K562 (cell line): ENCODE measurements around the gene ADCY4. TPM values are rescaled to one million over a fixed set of nuclear protein-coding genes. Genes with fewer than 3 reads are reported as not detected.

ENCODE experiments used
- ATAC-seq: fragments of 200-7000 bp; cut with Tn5 transposase; 3 replicates; pipeline ENCODE4 v1.9.1; 2020; ENCODE audit warnings: moderate library complexity
- BruUV-seq: library from RNA; stranded (reverse); fragments of 400-500 nt; replicated peaks from 2 replicates; lab custom pipeline; 2021; lab: Mats Ljungman, UMichigan
- CTCF ChIA-PET: fragments of 300-600 bp; formaldehyde crosslinking; extraction: SDS; loops from one replicate; lab custom pipeline; 2021; ENCODE audit warnings: low intra/inter-chr PET ratio; lab: Yijun Ruan, JAX
- POLR2A ChIA-PET: fragments of 300-600, 350-650 bp; sonication (Branson Sonifier 250); formaldehyde crosslinking; extraction: SDS; loops from one replicate; lab custom pipeline; 2021; ENCODE audit warnings: antibody characterized with exemption, inconsistent platforms; lab: Yijun Ruan, JAX
- DNase-seq, 4 experiments: peaks; one replicate each; pipeline versions ENCODE4 v3.0.0 to v3.0.0-alpha.2; 2011 to 2018; ENCODE audit warnings: low spot score in 3 of 4, mixed read lengths in 3 of 4; ENCODE audit errors: extremely low read depth in 1 of 4
- FAIRE-seq: peaks from 2 replicates; lab custom pipeline; 2011; peaks lifted over from hg19 to GRCh38; lab: Jason Lieb, UNC
- H2AFZ ChIP-seq: 2 replicates; pipeline ENCODE4 v1.6.0; 2011; ENCODE audit warnings: low read depth, low read length, control low read depth, inconsistent platforms
- H3K27ac ChIP-seq: fragments of 200-600 bp; 3 replicates; pipeline ENCODE4 v1.8.0; 2011; ENCODE audit warnings: low read depth, mild to moderate bottlenecking, control low read depth, inconsistent platforms, low read length, moderate library complexity, mixed read lengths; ENCODE audit errors: extremely low read depth
- H3K27me3 ChIP-seq, 2 experiments: fragments of 300-600 bp in 1 of 2; 2 replicates in 1 of 2; 3 replicates in 1 of 2; pipeline versions ENCODE4 v1.6.0 to v1.8.0; 2011; ENCODE audit warnings: inconsistent platforms in 2 of 2, low read length in 2 of 2, mild to moderate bottlenecking in 1 of 2, mixed read lengths in 1 of 2, moderate library complexity in 1 of 2; ENCODE audit not compliant: control insufficient read depth in 2 of 2, insufficient read depth in 2 of 2
- H3K36me3 ChIP-seq: fragments of 300-600 bp; 3 replicates; pipeline ENCODE4 v1.8.0; 2011; ENCODE audit warnings: mild to moderate bottlenecking, low read length, inconsistent platforms; ENCODE audit not compliant: control insufficient read depth, insufficient read depth
- H3K4me1 ChIP-seq, 2 experiments: fragments of 200-600 bp in 1 of 2; replicated peaks in 1 of 2; 2 replicates in 1 of 2; 3 replicates in 1 of 2; pipeline versions ENCODE4 v1.5.1 to v1.8.0; 2011; ENCODE audit warnings: inconsistent platforms in 2 of 2, low read length in 2 of 2, mild to moderate bottlenecking in 1 of 2, mixed read lengths in 1 of 2, moderate library complexity in 1 of 2; ENCODE audit not compliant: control insufficient read depth in 2 of 2, insufficient read depth in 2 of 2
- H3K4me2 ChIP-seq: 2 replicates; pipeline ENCODE4 v1.6.1; 2011; ENCODE audit warnings: low read length, control low read depth, inconsistent platforms, mixed read lengths; ENCODE audit not compliant: insufficient read depth
- H3K4me3 ChIP-seq: fragments of 200-600 bp; sonication (generic), shearing (Covaris generic); 2 replicates; pipeline ENCODE4 v1.5.1; 2016; ENCODE audit warnings: control low read depth, inconsistent platforms
- H3K79me2 ChIP-seq: fragments of 200-600 bp; 3 replicates; pipeline ENCODE4 v1.8.0; 2011; ENCODE audit warnings: low read length, inconsistent platforms; ENCODE audit not compliant: control insufficient read depth, insufficient read depth
- H3K9ac ChIP-seq, 2 experiments: 2 replicates each; pipeline versions ENCODE4 v1.6.0 to v1.6.1; 2011; ENCODE audit warnings: low read depth in 2 of 2, low read length in 2 of 2, control low read depth in 1 of 2, inconsistent platforms in 1 of 2, mild to moderate bottlenecking in 1 of 2, mixed read lengths in 1 of 2; ENCODE audit not compliant: insufficient read depth in 1 of 2
- H3K9me1 ChIP-seq: one replicate; pipeline ENCODE4 v1.6.0; 2011; ENCODE audit warnings: inconsistent platforms, mild to moderate bottlenecking, low read length, moderate library complexity; ENCODE audit not compliant: control insufficient read depth, insufficient read depth
- H3K9me3 ChIP-seq: replicated peaks from 2 replicates; pipeline ENCODE4 v1.5.1; 2011; ENCODE audit warnings: low read depth, low read length, inconsistent platforms; ENCODE audit not compliant: control insufficient read depth, insufficient read depth
- H4K20me1 ChIP-seq: replicated peaks from 2 replicates; pipeline ENCODE4 v1.6.1; 2011; ENCODE audit warnings: low read length, inconsistent platforms, mixed read lengths; ENCODE audit not compliant: control insufficient read depth, insufficient read depth
- ADNP ChIP-seq: fragments of 200-800 bp; sonication (Bioruptor generic); IDR thresholded peaks from 2 replicates; pipeline ENCODE4 v1.6.1; 2016; ENCODE audit warnings: missing genetic modification characterization, missing compliant biosample characterization
- KLF10 ChIP-seq: fragments of 250-450 bp; sonication (Bioruptor Pico); IDR thresholded peaks from 2 replicates; pipeline ENCODE4 v1.6.1; 2021; ENCODE audit warnings: matching md5 sums
- NR3C1 ChIP-seq: sonication (generic); formaldehyde crosslinking; IDR thresholded peaks from 2 replicates; pipeline ENCODE4 v1.8.1; 2022; ENCODE audit warnings: missing genetic modification reagents
- TCF7 ChIP-seq: sonication (generic); IDR thresholded peaks from 2 replicates; pipeline ENCODE4 v1.6.1; 2016; ENCODE audit warnings: antibody characterized with exemption, borderline replicate concordance
- ZNF584 ChIP-seq: fragments of 200-800 bp; sonication (Bioruptor generic); IDR thresholded peaks from 2 replicates; pipeline ENCODE4 v1.6.1; 2016; ENCODE audit warnings: low read depth, mild to moderate bottlenecking, missing genetic modification characterization, missing compliant biosample characterization
- ZNF79 ChIP-seq: fragments of 250-450 bp; sonication (Bioruptor Pico); IDR thresholded peaks from 2 replicates; pipeline ENCODE4 v1.4.0; 2020; ENCODE audit warnings: low read depth, mild to moderate bottlenecking, moderate library complexity
- WGBS: fragments of 100-300 bp; shearing (Covaris generic); methylation state at CpG from one replicate; pipeline ENCODE4 v1.1.6; 2016; ENCODE audit warnings: low coverage, mixed read lengths; ENCODE audit not compliant: insufficient coverage; ENCODE audit errors: missing lambda C conversion rate; 5-methylcytosine and 5-hydroxymethylcytosine counted together
- in situ Hi-C: fragments of 300-500 bp; cut with MboI; formaldehyde crosslinking; loops from 4 replicates; pipeline ENCODE4 v1.15.0; 2018; ENCODE audit warnings: inconsistent platforms, mixed read lengths
- intact Hi-C: fragments of 100-400 bp; cut with micrococcal nuclease; formaldehyde crosslinking; loops from 2 replicates; pipeline ENCODE4 v1.14.2; 2022
- polyA plus RNA-seq, 8 experiments: library from polyadenylated mRNA; depleted of rRNA in 4 of 8; stranded (reverse) in 5 of 8; unstranded in 3 of 8; fragments of >200 nt; fragmentation: Nextera tagmentation in 2 of 8; fragmentation: Illumina TruSeq in 1 of 8; extraction: Ambion mirVana in 2 of 8; extraction: Trizol in 1 of 8; gene quantifications; 2 replicates each; pipeline versions ENCODE4 v1.2.1 to v1.2.3, GENCODE V29; 2011 to 2014; ENCODE audit warnings: inconsistent platforms in 1 of 8, missing spikeins in 1 of 8
- total RNA-seq, 7 experiments: library from RNA; depleted of rRNA in 6 of 7; stranded (reverse); fragments of >200 nt in 6 of 7; fragmentation: Illumina TruSeq in 2 of 7; extraction: Trizol in 2 of 7; gene quantifications; 2 replicates each; pipeline versions ENCODE4 v1.2.1 to v1.2.3, GENCODE V29; 2011 to 2021; ENCODE audit warnings: low replicate concordance in 1 of 7
- TF ChIP-seq, protein P1 (sequence below): IDR thresholded peaks from 2 replicates; pipeline ENCODE4 v1.6.1; 2014; ENCODE audit warnings: antibody characterized with exemption
- TF ChIP-seq, protein P2 (sequence below): fragments of 250-450 bp; sonication (Bioruptor Pico); IDR thresholded peaks from 2 replicates; pipeline ENCODE4 v1.5.1; 2021; ENCODE audit warnings: mild to moderate bottlenecking
- TF ChIP-seq, protein P3 (sequence below): fragments of 450-650 bp; IDR thresholded peaks from 2 replicates; pipeline ENCODE4 v1.6.1; 2017; ENCODE audit warnings: antibody characterized with exemption, mild to moderate bottlenecking
- TF ChIP-seq, protein P4 (sequence below), 2 experiments: fragments of 450-650 bp; IDR thresholded peaks; 2 replicates each; pipeline ENCODE4 v1.6.1; 2016

The ADCY4 gene
- total and polyA plus RNA-seq, 9 of the 15 experiments (the other 6 are each of a cell fraction or from before 2014, with no cell fraction given): 0.04 to 0.31 (median 0.15) TPM; not detected in 2

DNA sequence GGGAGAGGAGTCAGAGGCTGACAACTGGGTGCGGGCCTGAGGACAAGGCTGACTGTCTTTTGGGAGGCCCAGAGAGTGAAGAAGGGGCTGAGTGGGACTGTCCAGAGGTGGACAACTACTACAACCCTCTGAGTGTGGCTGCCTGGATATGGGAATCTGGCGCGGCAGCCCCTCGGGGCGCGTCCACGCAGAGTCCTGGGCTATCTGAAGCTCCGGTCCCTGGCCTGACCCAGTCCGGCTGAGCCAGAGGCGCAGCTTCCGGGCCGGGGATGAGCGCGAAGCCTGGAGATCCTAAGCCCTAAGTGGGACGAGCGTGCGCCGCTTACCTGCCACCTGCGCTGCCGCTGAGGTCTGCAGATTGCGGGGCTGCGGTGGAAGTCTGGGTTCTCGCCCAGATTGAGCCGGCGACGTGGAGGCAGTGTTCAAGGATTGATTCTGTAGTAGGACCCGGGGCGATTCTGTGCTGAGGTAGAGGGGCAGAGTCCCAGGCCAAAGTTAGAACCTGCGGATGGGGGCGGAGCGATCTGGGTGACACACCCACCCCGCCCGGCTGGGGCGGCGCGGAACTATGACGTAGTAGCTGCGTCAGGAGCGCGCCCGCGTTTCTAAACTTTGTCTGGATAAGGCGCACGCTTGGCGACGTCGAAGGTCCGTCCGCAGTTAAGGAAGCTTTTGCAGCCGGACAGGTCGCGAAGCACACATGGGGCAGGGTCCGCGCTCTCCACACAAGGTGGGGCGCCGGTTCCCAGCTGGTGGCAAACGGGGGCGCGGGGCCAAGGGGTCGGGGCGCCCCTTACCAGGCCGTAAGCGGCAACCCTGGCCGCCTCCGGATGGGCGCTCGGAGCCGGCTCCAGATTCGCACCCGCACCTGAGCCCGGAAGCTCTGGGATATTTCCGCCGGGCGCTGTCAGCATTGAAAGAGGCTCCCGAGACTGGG lies 35.3 kb downstream of the ADCY4 start, which contains the start of the genes DHRS1 and NOP9:
Gene DHRS1 (minus strand): TSS at position 526 of the 937 bp plus-strand sequence. CDS start 674 bp downstream, outside the sequence.
Gene NOP9 (plus strand): TSS at position 596 of the 937 bp plus-strand sequence. CDS start 105 bp downstream, at position 701.
- Histone ChIP-seq H3K36me3 (peaks cover 48% of the 10 kb centered on the region), H3K4me1 (peaks cover 12 to 14% of the 10 kb centered on the region in 2 experiments; a peak in 4 of 5 replicates), H3K79me2 (peaks cover 28% of the 10 kb centered on the region), H3K9me1 (peaks cover 3% of the 10 kb centered on the region), H3K27ac (peak within 1 kb of the TSS; percentile 75), H3K9ac (peak within 1 kb of the TSS; percentile 76 to 96), H2AFZ (peak within 1 kb of the TSS; percentile 97), H4K20me1 (no peaks in the 10 kb centered on the region), H3K4me2 (peak within 1 kb of the TSS; percentile 91), H3K27me3 (no peaks in the 10 kb centered on the region), H3K9me3 (no peaks in the 10 kb centered on the region), H3K4me3 (peak within 1 kb of the TSS; percentile 71)
- intact Hi-C loops (no loop called here), in situ Hi-C loops (loop anchor here (5.0 to 10.0 kb wide), 2 partner anchors 57 to 285 kb away; partner anchors contain the start of gene TINF2)
- peak; percentile 86 for ATAC-seq
- peak; percentile 89 to 92 (median 91) for DNase-seq
- FAIRE-seq: peak; percentile 92
- TSS peak; percentile 59 for BruUV-seq
- ChIA-PET POLR2A (interaction anchor here (0.5 to 2.3 kb wide), 12 partner anchors 8 to 185 kb away, joined by 3 to 10 read pairs (median 3); partner anchors contain the start of genes CIDEB, DCAF11, IPO4 and NRL), CTCF (no interaction called here)
- WGBS: 0% methylated on average over 52 of the region's 75 CpGs
- TF ChIP-seq, protein P1, sequence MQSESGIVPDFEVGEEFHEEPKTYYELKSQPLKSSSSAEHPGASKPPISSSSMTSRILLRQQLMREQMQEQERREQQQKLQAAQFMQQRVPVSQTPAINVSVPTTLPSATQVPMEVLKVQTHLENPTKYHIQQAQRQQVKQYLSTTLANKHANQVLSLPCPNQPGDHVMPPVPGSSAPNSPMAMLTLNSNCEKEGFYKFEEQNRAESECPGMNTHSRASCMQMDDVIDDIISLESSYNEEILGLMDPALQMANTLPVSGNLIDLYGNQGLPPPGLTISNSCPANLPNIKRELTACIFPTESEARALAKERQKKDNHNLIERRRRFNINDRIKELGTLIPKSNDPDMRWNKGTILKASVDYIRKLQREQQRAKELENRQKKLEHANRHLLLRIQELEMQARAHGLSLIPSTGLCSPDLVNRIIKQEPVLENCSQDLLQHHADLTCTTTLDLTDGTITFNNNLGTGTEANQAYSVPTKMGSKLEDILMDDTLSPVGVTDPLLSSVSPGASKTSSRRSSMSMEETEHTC: no peak
- TF ChIP-seq ZNF584 (CRISPR knock-in tag) (no peak), ADNP (no peak), KLF10 (CRISPR knock-in tag) (no peak), NR3C1 (CRISPR knock-in tag) (no peak), TCF7 (no peak), ZNF79 (no peak)
- TF ChIP-seq, protein P2, sequence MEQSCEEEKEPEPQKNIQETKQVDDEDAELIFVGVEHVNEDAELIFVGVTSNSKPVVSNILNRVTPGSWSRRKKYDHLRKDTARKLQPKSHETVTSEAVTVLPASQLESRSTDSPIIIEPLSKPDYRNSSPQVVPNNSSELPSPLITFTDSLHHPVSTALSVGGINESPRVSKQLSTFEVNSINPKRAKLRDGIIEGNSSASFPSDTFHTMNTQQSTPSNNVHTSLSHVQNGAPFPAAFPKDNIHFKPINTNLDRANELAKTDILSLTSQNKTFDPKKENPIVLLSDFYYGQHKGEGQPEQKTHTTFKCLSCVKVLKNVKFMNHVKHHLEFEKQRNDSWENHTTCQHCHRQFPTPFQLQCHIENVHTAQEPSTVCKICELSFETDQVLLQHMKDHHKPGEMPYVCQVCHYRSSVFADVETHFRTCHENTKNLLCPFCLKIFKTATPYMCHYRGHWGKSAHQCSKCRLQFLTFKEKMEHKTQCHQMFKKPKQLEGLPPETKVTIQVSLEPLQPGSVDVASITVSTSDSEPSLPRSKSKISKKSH: no peak
- TF ChIP-seq, protein P3, sequence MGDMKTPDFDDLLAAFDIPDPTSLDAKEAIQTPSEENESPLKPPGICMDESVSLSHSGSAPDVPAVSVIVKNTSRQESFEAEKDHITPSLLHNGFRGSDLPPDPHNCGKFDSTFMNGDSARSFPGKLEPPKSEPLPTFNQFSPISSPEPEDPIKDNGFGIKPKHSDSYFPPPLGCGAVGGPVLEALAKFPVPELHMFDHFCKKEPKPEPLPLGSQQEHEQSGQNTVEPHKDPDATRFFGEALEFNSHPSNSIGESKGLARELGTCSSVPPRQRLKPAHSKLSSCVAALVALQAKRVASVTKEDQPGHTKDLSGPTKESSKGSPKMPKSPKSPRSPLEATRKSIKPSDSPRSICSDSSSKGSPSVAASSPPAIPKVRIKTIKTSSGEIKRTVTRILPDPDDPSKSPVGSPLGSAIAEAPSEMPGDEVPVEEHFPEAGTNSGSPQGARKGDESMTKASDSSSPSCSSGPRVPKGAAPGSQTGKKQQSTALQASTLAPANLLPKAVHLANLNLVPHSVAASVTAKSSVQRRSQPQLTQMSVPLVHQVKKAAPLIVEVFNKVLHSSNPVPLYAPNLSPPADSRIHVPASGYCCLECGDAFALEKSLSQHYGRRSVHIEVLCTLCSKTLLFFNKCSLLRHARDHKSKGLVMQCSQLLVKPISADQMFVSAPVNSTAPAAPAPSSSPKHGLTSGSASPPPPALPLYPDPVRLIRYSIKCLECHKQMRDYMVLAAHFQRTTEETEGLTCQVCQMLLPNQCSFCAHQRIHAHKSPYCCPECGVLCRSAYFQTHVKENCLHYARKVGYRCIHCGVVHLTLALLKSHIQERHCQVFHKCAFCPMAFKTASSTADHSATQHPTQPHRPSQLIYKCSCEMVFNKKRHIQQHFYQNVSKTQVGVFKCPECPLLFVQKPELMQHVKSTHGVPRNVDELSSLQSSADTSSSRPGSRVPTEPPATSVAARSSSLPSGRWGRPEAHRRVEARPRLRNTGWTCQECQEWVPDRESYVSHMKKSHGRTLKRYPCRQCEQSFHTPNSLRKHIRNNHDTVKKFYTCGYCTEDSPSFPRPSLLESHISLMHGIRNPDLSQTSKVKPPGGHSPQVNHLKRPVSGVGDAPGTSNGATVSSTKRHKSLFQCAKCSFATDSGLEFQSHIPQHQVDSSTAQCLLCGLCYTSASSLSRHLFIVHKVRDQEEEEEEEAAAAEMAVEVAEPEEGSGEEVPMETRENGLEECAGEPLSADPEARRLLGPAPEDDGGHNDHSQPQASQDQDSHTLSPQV: no peak
- TF ChIP-seq, protein P4, sequence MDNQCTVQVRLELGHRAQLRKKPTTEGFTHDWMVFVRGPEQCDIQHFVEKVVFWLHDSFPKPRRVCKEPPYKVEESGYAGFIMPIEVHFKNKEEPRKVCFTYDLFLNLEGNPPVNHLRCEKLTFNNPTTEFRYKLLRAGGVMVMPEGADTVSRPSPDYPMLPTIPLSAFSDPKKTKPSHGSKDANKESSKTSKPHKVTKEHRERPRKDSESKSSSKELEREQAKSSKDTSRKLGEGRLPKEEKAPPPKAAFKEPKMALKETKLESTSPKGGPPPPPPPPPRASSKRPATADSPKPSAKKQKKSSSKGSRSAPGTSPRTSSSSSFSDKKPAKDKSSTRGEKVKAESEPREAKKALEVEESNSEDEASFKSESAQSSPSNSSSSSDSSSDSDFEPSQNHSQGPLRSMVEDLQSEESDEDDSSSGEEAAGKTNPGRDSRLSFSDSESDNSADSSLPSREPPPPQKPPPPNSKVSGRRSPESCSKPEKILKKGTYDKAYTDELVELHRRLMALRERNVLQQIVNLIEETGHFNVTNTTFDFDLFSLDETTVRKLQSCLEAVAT (IDR thresholded peaks at IDR 0.05): no peak
